ENCODE data around the gene SERINC3. TPM values are rescaled to one million over a fixed set of nuclear protein-coding genes. Genes with fewer than 3 reads are reported as not detected.
"Not testable (repeated sequence)": the region's sequence is repeated elsewhere in the genome, so short reads cannot be mapped to it uniquely, and the experiment has no call there.

Gene SERINC3
- total RNA-seq, 1 donor from 2014 or later: 49.6 TPM

- DNase-seq: no peak
- Mint-ChIP-seq H3K27ac (no peak overlapping the region), H3K9me3 (no peaks in the 10 kb centered on the region), H3K4me1 (peaks cover 12% of the 10 kb centered on the region), H3K27me3 (no peaks in the 10 kb centered on the region), H3K36me3 (ENCODE audit: low read depth) (peaks cover 17% of the 10 kb centered on the region), H3K4me3 (no peak overlapping the region)
- intact Hi-C loops (cut with micrococcal nuclease): loop anchor here (10.0 kb wide), 1 partner anchor 93 kb away; no protein-coding TSS in a partner anchor
Measured at GRCh38 chr20:44478206-44478605, 43.7 kb downstream of the SERINC3 start.

GRCh38 chr20:44477151-44477550, 44.7 kb downstream of the SERINC3 start:
- Mint-ChIP-seq H3K36me3 (ENCODE audit: low read depth) (peaks cover 17% of the 10 kb centered on the region), H3K27ac (no peak overlapping the region)
- intact Hi-C loops (cut with micrococcal nuclease): loop anchor here (10.0 kb wide), 1 partner anchor 92 kb away; no protein-coding TSS in a partner anchor

GRCh38 chr20:44475694-44476560, 45.9 kb downstream of the SERINC3 start, which contains the start of gene TTPAL:
Gene TTPAL, plus strand, starts transcription at chr20:44475874. Its CDS starts 4,126 bp downstream, at chr20:44480000.
- H3K36me3 Mint-ChIP-seq (ENCODE audit: low read depth): peaks cover 7% of the 10 kb centered on the region
- no peaks in the 10 kb centered on the region for H3K9me3 Mint-ChIP-seq
- peak within 1 kb of the TSS; percentile 99 for H3K4me3 Mint-ChIP-seq
- intact Hi-C loops (cut with micrococcal nuclease): loop anchor here (1.0 to 10.0 kb wide), 5 partner anchors 91 to 265 kb away; partner anchors contain the start of genes FITM2 and OSER1
- no peaks in the 10 kb centered on the region for H3K27me3 Mint-ChIP-seq
- peak; percentile 98 for DNase-seq
- peaks cover 12% of the 10 kb centered on the region for H3K4me1 Mint-ChIP-seq
- peak within 1 kb of the TSS; percentile 99 for H3K27ac Mint-ChIP-seq

More at GRCh38 chr20:44477151-44477550, 44.7 kb downstream of the SERINC3 start:
- Mint-ChIP-seq H3K27me3 (no peaks in the 10 kb centered on the region), H3K4me1 (peaks cover 12% of the 10 kb centered on the region), H3K4me3 (peak overlapping the region; percentile 99), H3K9me3 (no peaks in the 10 kb centered on the region)
- no peak for DNase-seq

GRCh38 chr20:44475372-44475693, 46.5 kb downstream of the SERINC3 start:
- H3K36me3 Mint-ChIP-seq (ENCODE audit: low read depth): peaks cover 3% of the 10 kb centered on the region
- H3K4me3 Mint-ChIP-seq: peak overlapping the region; percentile 99
- no peaks in the 10 kb centered on the region for H3K27me3 Mint-ChIP-seq
- DNase-seq: no peak
- H3K27ac Mint-ChIP-seq: peak overlapping the region; percentile 99
- intact Hi-C loops (cut with micrococcal nuclease): loop anchor here (1.0 to 10.0 kb wide), 5 partner anchors 91 to 265 kb away; partner anchors contain the start of genes FITM2 and OSER1
- peaks cover 12% of the 10 kb centered on the region for H3K4me1 Mint-ChIP-seq
- H3K9me3 Mint-ChIP-seq: no peaks in the 10 kb centered on the region

- intact Hi-C loops (cut with micrococcal nuclease): loop anchor here (10.0 kb wide), 1 partner anchor 87 kb away; no protein-coding TSS in a partner anchor
- H3K4me3 Mint-ChIP-seq; H3K9me3 Mint-ChIP-seq; H3K36me3 Mint-ChIP-seq (ENCODE audit: low read depth); H3K27me3 Mint-ChIP-seq; DNase-seq; H3K27ac Mint-ChIP-seq: not testable (repeated sequence)
- peaks cover 11% of the 10 kb centered on the region for H3K4me1 Mint-ChIP-seq
Measured at GRCh38 chr20:44472283-44472682, 49.6 kb downstream of the SERINC3 start.

- Mint-ChIP-seq H3K27ac (no peak overlapping the region), H3K27me3 (no peaks in the 10 kb centered on the region), H3K36me3 (ENCODE audit: low read depth) (no peaks in the 10 kb centered on the region), H3K4me3 (no peak overlapping the region), H3K4me1 (peaks cover 4% of the 10 kb centered on the region), H3K9me3 (no peaks in the 10 kb centered on the region)
- intact Hi-C loops (cut with micrococcal nuclease): loop anchor here (10.0 kb wide), 1 partner anchor 87 kb away; no protein-coding TSS in a partner anchor
- DNase-seq: no peak
Measured at GRCh38 chr20:44471481-44471882, 50.4 kb downstream of the SERINC3 start.

GRCh38 chr20:44470327-44470726, 51.5 kb downstream of the SERINC3 start:
- Mint-ChIP-seq H3K9me3 (no peaks in the 10 kb centered on the region), H3K27me3 (no peaks in the 10 kb centered on the region), H3K36me3 (ENCODE audit: low read depth) (no peaks in the 10 kb centered on the region), H3K4me3 (no peak overlapping the region), H3K4me1 (no peaks in the 10 kb centered on the region), H3K27ac (no peak overlapping the region)
- no peak for DNase-seq
- intact Hi-C loops (cut with micrococcal nuclease): loop anchor here (10.0 kb wide), 1 partner anchor 86 kb away; no protein-coding TSS in a partner anchor

- Mint-ChIP-seq H3K4me3 (no peak overlapping the region), H3K9me3 (no peaks in the 10 kb centered on the region), H3K36me3 (ENCODE audit: low read depth) (no peaks in the 10 kb centered on the region), H3K27me3 (peaks cover 2% of the 10 kb centered on the region), H3K4me1 (no peaks in the 10 kb centered on the region), H3K27ac (no peak overlapping the region)
- no peak for DNase-seq
- intact Hi-C loops (cut with micrococcal nuclease): no loop called here
Measured at GRCh38 chr20:44468044-44468782, 53.7 kb downstream of the SERINC3 start.

- no peak overlapping the region for H3K4me3 Mint-ChIP-seq
- DNase-seq: no peak
- intact Hi-C loops (cut with micrococcal nuclease): no loop called here
- peaks cover 2% of the 10 kb centered on the region for H3K27me3 Mint-ChIP-seq
- no peaks in the 10 kb centered on the region for H3K36me3 Mint-ChIP-seq (ENCODE audit: low read depth)
- no peaks in the 10 kb centered on the region for H3K4me1 Mint-ChIP-seq
- no peaks in the 10 kb centered on the region for H3K9me3 Mint-ChIP-seq
- H3K27ac Mint-ChIP-seq: no peak overlapping the region
Measured at GRCh38 chr20:44467289-44467883, 54.5 kb downstream of the SERINC3 start.

- intact Hi-C loops (cut with micrococcal nuclease): no loop called here
- H3K9me3 Mint-ChIP-seq: no peaks in the 10 kb centered on the region
- no peak overlapping the region for H3K27ac Mint-ChIP-seq
Measured at GRCh38 chr20:44465001-44465560, 56.8 kb downstream of the SERINC3 start.

GRCh38 chr20:44464514-44464913, 57.4 kb downstream of the SERINC3 start:
- Mint-ChIP-seq H3K36me3 (ENCODE audit: low read depth) (no peaks in the 10 kb centered on the region), H3K27me3 (peaks cover 2% of the 10 kb centered on the region), H3K4me3 (no peak overlapping the region), H3K4me1 (no peaks in the 10 kb centered on the region), H3K9me3 (no peaks in the 10 kb centered on the region), H3K27ac (no peak overlapping the region)
- DNase-seq: no peak
- intact Hi-C loops (cut with micrococcal nuclease): loop anchor here (5.0 kb wide), 1 partner anchor 247 kb away; no protein-coding TSS in a partner anchor

More at GRCh38 chr20:44465001-44465560, 56.8 kb downstream of the SERINC3 start:
- no peak for DNase-seq
- Mint-ChIP-seq H3K4me3 (no peak overlapping the region), H3K4me1 (no peaks in the 10 kb centered on the region), H3K27me3 (peaks cover 2% of the 10 kb centered on the region), H3K36me3 (ENCODE audit: low read depth) (no peaks in the 10 kb centered on the region)

GRCh38 chr20:44463466-44463865, 58.4 kb downstream of the SERINC3 start:
- DNase-seq: no peak
- no peaks in the 10 kb centered on the region for H3K4me1 Mint-ChIP-seq
- no peaks in the 10 kb centered on the region for H3K36me3 Mint-ChIP-seq (ENCODE audit: low read depth)
- H3K4me3 Mint-ChIP-seq: no peak overlapping the region
- H3K27me3 Mint-ChIP-seq: peaks cover 2% of the 10 kb centered on the region
- intact Hi-C loops (cut with micrococcal nuclease): loop anchor here (5.0 kb wide), 1 partner anchor 246 kb away; no protein-coding TSS in a partner anchor
- H3K9me3 Mint-ChIP-seq: no peaks in the 10 kb centered on the region
- no peak overlapping the region for H3K27ac Mint-ChIP-seq

GRCh38 chr20:44461803-44462174, 60.1 kb downstream of the SERINC3 start:
- no peaks in the 10 kb centered on the region for H3K9me3 Mint-ChIP-seq
- intact Hi-C loops (cut with micrococcal nuclease): loop anchor here (5.0 kb wide), 1 partner anchor 244 kb away; no protein-coding TSS in a partner anchor
- H3K27me3 Mint-ChIP-seq: peaks cover 2% of the 10 kb centered on the region
- no peak overlapping the region for H3K27ac Mint-ChIP-seq
- H3K4me3 Mint-ChIP-seq: no peak overlapping the region
- no peak for DNase-seq
- no peaks in the 10 kb centered on the region for H3K36me3 Mint-ChIP-seq (ENCODE audit: low read depth)
- no peaks in the 10 kb centered on the region for H3K4me1 Mint-ChIP-seq
